BLaER1 treated with 17β-estradiol and CSF1 and Interleukin-3, amounts not matched to agents 10 nM and 100 nM (cell line): ENCODE results near the gene ZNF195.
"Not testable (repeated sequence)": the region's sequence is repeated elsewhere in the genome, so short reads cannot be mapped to it uniquely, and the experiment has no call there.

Experiments used
- H3K27ac ChIP-seq, 11 experiments: shearing (Covaris generic); formaldehyde crosslinking; 2 replicates each; pipeline ENCODE4 v1.8.1; 2022
- H3K27me3 ChIP-seq, 11 experiments: shearing (Covaris generic); formaldehyde crosslinking; 2 replicates each; pipeline ENCODE4 v1.8.1; 2022
- H3K36me3 ChIP-seq, 11 experiments: shearing (Covaris generic); formaldehyde crosslinking; 2 replicates each; pipeline ENCODE4 v1.8.1; 2022
- H3K4me1 ChIP-seq, 10 experiments: shearing (Covaris generic); formaldehyde crosslinking; 2 replicates each; pipeline ENCODE4 v1.8.1; 2022
- H3K4me2 ChIP-seq, 11 experiments: shearing (Covaris generic); formaldehyde crosslinking; 2 replicates each; pipeline ENCODE4 v1.8.1; 2022
- H3K4me3 ChIP-seq, 10 experiments: shearing (Covaris generic); formaldehyde crosslinking; 2 replicates each; pipeline ENCODE4 v1.8.1; 2022
- H3K9ac ChIP-seq, 11 experiments: shearing (Covaris generic); formaldehyde crosslinking; 2 replicates each; pipeline ENCODE4 v1.8.1; 2022
- H3K9me3 ChIP-seq, 11 experiments: shearing (Covaris generic); formaldehyde crosslinking; replicated peaks in 1 of 11; 2 replicates each; pipeline ENCODE4 v1.8.1; 2022
- H4K20me1 ChIP-seq, 11 experiments: shearing (Covaris generic); formaldehyde crosslinking; 2 replicates each; pipeline ENCODE4 v1.8.1; 2022
- Cebpa-rat ChIP-seq, 11 experiments: shearing (Covaris generic); IDR thresholded peaks; 2 replicates each; pipeline ENCODE4 v1.8.1; 2022

ZNF195 gene

DNA sequence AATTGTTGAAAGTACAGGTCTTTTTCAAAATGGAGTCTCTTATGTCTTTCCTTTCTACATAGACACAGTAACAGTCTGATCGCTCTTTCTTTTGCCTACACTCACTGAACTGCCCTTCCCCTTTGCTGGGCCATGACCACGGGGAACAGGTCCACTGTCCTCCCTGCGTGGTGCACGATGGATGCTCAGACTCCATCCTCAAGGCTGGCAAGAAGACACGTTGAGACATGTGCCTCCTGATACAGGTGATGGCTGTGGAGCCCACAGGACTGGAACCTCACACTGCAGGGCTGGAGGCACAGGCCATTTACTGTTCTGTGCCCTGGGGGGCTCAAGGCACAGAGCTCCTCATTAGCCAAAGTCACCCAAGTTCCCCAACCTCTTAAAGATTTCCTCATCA, 16.5 kb upstream of the ZNF195 start:
- not testable (repeated sequence) for H3K9ac ChIP-seq, H3K4me2 ChIP-seq, H3K27me3 ChIP-seq, H3K27ac ChIP-seq, H4K20me1 ChIP-seq, H3K4me3 ChIP-seq, H3K36me3 ChIP-seq, H3K4me1 ChIP-seq
- H3K9me3 ChIP-seq, result peaks cover 0 to 18% (median 8%) of the 10 kb centered on the region in 11 experiments; a peak in 13 of 22 replicates

GRCh38 chr11:3394956-3395355, 16.0 kb upstream of the ZNF195 start:
- H3K27ac ChIP-seq, H3K4me1 ChIP-seq, H3K9ac ChIP-seq, H3K4me2 ChIP-seq, H3K36me3 ChIP-seq, H3K27me3 ChIP-seq, H3K4me3 ChIP-seq, H4K20me1 ChIP-seq: not testable (repeated sequence)
- peaks cover 1 to 23% (median 11%) of the 10 kb centered on the region in 11 experiments; a peak in 18 of 22 replicates for H3K9me3 ChIP-seq

DNA sequence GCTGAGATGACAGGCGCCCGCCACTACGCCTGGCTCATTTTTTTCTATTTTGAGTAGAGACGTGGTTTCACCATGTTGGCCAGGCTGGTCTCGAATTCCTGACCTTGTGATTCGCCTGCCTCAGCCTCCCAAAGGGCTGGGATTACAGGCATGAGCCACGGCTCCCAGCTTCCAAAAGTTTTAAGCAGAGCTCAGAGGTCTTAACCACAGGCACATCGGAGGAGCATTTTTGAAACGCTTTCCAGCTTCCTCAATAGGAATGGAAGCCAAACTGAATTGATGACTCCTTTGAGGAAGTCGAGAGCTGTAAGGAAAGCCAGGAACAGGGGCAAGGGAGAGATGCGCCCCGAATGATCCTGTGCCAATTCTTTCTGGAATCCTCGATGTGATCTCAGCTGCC, 14.5 kb upstream of the ZNF195 start:
- H3K4me2 ChIP-seq, H3K27me3 ChIP-seq, H4K20me1 ChIP-seq, H3K36me3 ChIP-seq, H3K27ac ChIP-seq, H3K4me1 ChIP-seq, H3K4me3 ChIP-seq, H3K9ac ChIP-seq: not testable (repeated sequence)
- peaks cover 13 to 37% (median 24%) of the 10 kb centered on the region in 11 experiments for H3K9me3 ChIP-seq

DNA sequence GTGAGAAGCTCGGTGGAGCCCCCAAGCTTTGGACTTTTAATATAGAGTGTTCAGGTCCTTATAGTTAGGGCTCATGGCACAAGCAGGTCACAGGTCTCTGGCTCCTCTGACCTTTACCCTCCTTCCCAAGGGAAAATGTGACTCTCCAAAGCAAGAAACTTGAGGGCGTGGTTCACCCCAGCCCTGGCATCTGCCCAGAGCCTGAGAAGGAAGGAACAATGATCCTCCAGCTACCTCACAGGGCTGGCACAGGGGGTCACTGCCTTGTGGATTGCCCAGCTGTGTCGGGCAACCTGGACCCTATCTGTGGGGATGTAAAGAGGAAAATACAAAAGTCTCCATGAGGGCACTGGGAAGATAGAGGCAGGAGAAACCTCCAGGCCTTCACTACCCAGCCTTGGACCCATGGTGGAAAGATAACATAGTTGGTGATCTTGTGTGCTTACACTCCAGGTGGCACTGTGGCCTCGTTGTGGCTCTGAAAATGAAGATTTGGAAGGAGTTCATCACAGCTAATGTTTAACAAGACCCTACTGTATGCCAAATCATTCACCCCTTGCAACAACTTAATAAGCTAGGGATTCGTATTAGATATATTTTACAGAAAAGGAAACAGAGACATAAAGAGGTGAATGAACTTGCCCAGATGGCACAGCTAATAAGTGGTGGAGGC, 3.8 kb upstream of the ZNF195 start:
- H3K9me3 ChIP-seq, result peaks cover 26 to 51% (median 37%) of the 10 kb centered on the region in 11 experiments
- no peak overlapping the region for H3K9ac ChIP-seq
- peak overlapping the region in 8 of 11 experiments; percentile 2 to 51 (median 38); a peak in 11 of 22 replicates for H3K4me2 ChIP-seq
- H3K4me1 ChIP-seq, result peaks cover 5 to 30% (median 17%) of the 10 kb centered on the region in 10 experiments; a peak in 18 of 20 replicates
- TF ChIP-seq Cebpa-rat (IDR thresholded peaks at IDR 0.05), result no peak
- H4K20me1 ChIP-seq, result no peaks in the 10 kb centered on the region
- H3K27ac ChIP-seq, result no peak overlapping the region
- no peaks in the 10 kb centered on the region for H3K27me3 ChIP-seq
- H3K36me3 ChIP-seq, result peaks cover 0 to 4% (median 1%) of the 10 kb centered on the region in 11 experiments; a peak in 16 of 22 replicates
- no peak overlapping the region for H3K4me3 ChIP-seq

- Histone ChIP-seq H3K4me1 (peaks cover 11 to 37% (median 21%) of the 10 kb centered on the region in 10 experiments; a peak in 19 of 20 replicates), H3K27ac (no peak overlapping the region), H3K36me3 (peaks cover 8 to 14% (median 11%) of the 10 kb centered on the region in 11 experiments), H3K4me2 (peak overlapping the region in 4 of 11 experiments; percentile 21 to 51 (median 32); a peak in 5 of 22 replicates), H3K9ac (no peak overlapping the region), H3K27me3 (no peaks in the 10 kb centered on the region), H4K20me1 (no peaks in the 10 kb centered on the region), H3K9me3 (peaks cover 26 to 51% (median 37%) of the 10 kb centered on the region in 11 experiments), H3K4me3 (no peak overlapping the region)
- TF ChIP-seq Cebpa-rat (IDR thresholded peaks at IDR 0.05), result no peak
These were observed 2.8 kb upstream of the ZNF195 start for GRCh38 chr11:3381794-3382193.

DNA sequence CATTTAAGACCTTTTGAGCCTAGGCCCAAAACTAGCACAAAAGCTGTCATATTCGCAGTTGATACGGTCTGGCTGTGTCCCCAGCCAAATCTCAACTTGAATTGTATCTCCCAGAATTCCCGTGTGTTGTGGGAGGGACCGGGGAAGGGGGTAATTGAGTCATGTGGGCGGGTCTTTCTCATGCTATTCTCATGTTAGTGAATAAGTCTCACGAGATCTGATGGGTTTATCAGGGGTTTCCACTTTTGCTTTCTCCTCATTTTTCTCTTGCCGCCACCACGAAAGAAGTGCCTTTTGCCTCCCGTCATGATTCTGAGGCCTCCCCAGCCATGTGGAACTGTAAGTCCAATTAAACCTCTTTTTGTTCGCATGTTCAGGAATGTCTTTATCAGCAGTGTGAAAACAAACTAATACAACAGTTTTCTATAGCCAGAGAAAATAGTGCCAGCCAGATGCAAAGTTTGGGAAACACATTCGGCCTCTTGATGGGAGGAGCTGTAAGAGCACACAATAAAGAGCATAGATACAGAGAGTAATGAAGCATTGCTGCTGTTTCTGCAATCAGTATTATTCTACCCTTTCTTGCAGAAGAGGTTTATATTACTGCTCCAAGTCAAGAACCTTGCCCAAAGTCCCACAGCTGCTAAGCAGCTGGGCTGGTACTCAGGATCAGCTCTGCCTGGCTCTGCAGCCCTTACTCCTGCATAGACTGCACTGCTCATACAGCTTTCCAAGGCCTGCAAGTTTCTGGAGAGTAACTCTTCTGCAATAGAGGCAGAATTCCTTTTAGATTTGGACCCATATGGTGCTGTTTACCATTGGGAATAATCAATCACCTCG, 2.0 kb upstream of the ZNF195 start:
- Histone ChIP-seq H3K4me3 (no peak overlapping the region), H3K9me3 (peaks cover 26 to 51% (median 37%) of the 10 kb centered on the region in 11 experiments), H4K20me1 (peaks cover 0 to 5% (median 0%) of the 10 kb centered on the region in 11 experiments; a peak in 5 of 22 replicates), H3K27ac (no peak overlapping the region), H3K36me3 (peaks cover 16 to 22% (median 19%) of the 10 kb centered on the region in 11 experiments), H3K27me3 (no peaks in the 10 kb centered on the region; a peak in 1 of 22 replicates), H3K4me1 (peaks cover 11 to 37% (median 22%) of the 10 kb centered on the region in 10 experiments; a peak in 19 of 20 replicates), H3K4me2 (0 out of 22 replicates have a peak overlapping the region, but pooled peaks of 1 of the 11 experiments have one; percentile 21), H3K9ac (no peak overlapping the region)
- TF ChIP-seq Cebpa-rat (IDR thresholded peaks at IDR 0.05), result no peak

DNA sequence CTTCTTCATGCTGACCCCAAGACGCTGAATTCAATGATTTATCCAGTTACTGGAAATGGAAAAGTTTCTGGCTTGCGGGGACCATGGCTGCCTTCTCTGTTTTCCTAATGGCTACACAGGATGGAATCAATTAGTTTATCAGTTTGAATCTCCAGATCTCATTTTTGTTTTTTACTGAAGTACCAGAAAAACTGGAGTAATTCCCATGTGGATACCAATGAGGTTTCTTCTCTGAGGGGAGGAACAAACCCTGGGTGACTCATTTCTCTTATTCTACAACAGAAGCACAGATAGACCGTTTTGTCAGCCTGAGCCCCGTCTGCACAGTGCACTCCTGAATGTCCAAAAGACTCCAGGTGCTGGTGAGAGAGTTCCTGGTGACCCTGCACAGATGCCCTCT, 3.4 kb downstream of the ZNF195 start:
- Histone ChIP-seq H3K9me3 (peaks cover 72 to 86% (median 74%) of the 10 kb centered on the region in 11 experiments), H3K27ac (no peak overlapping the region), H3K4me3 (peak overlapping the region in 8 of 10 experiments; percentile 81 to 98 (median 93); a peak in 13 of 20 replicates), H3K4me1 (peaks cover 5 to 20% (median 17%) of the 10 kb centered on the region in 10 experiments; a peak in 16 of 20 replicates), H4K20me1 (peaks cover 0 to 56% (median 7%) of the 10 kb centered on the region in 11 experiments; a peak in 6 of 22 replicates), H3K36me3 (peaks cover 70 to 76% (median 73%) of the 10 kb centered on the region in 11 experiments), H3K9ac (no peak overlapping the region), H3K4me2 (peak overlapping the region in 2 of 11 experiments; percentile 1 to 11; a peak in 2 of 22 replicates), H3K27me3 (no peaks in the 10 kb centered on the region; a peak in 1 of 22 replicates)
- no peak for TF ChIP-seq Cebpa-rat (IDR thresholded peaks at IDR 0.05)

- H3K27ac ChIP-seq, result no peak overlapping the region
- H3K9ac ChIP-seq, result no peak overlapping the region
- no peaks in the 10 kb centered on the region for H3K4me1 ChIP-seq
- no peak overlapping the region for H3K4me2 ChIP-seq
- H4K20me1 ChIP-seq, result peaks cover 0 to 48% (median 7%) of the 10 kb centered on the region in 11 experiments; a peak in 6 of 22 replicates
- no peak for TF ChIP-seq Cebpa-rat (IDR thresholded peaks at IDR 0.05)
- H3K4me3 ChIP-seq, result peak overlapping the region in 9 of 10 experiments; percentile 5 to 38 (median 26); a peak in 10 of 20 replicates
- H3K9me3 ChIP-seq, result peaks cover 99 to 100% (median 100%) of the 10 kb centered on the region in 11 experiments
- peaks cover 98 to 100% (median 100%) of the 10 kb centered on the region in 11 experiments for H3K36me3 ChIP-seq
- no peaks in the 10 kb centered on the region for H3K27me3 ChIP-seq
These were observed 8.6 kb downstream of the ZNF195 start for GRCh38 chr11:3370311-3370870.
